NCI-H2107 (cell line): Measurements from ENCODE around the gene EGR4.
"Not testable (repeated sequence)": the region's sequence is repeated elsewhere in the genome, so short reads cannot be mapped to it uniquely, and the experiment has no call there.

Experiments used
- DNase-seq: peaks from one replicate; lab custom pipeline; 2025; lab: John Stamatoyannopoulos, UW

The EGR4 gene

GRCh38 chr2:73263540-73264331, 29.6 kb downstream of the EGR4 start:
- DNase-seq = no peak

- not testable (repeated sequence) for DNase-seq
Measured at GRCh38 chr2:73262691-73263429, 30.5 kb downstream of the EGR4 start.

- no peak for DNase-seq
Measured at GRCh38 chr2:73262108-73262651, 31.2 kb downstream of the EGR4 start.

GRCh38 chr2:73260338-73260984, 32.9 kb downstream of the EGR4 start:
- no peak for DNase-seq

DNA sequence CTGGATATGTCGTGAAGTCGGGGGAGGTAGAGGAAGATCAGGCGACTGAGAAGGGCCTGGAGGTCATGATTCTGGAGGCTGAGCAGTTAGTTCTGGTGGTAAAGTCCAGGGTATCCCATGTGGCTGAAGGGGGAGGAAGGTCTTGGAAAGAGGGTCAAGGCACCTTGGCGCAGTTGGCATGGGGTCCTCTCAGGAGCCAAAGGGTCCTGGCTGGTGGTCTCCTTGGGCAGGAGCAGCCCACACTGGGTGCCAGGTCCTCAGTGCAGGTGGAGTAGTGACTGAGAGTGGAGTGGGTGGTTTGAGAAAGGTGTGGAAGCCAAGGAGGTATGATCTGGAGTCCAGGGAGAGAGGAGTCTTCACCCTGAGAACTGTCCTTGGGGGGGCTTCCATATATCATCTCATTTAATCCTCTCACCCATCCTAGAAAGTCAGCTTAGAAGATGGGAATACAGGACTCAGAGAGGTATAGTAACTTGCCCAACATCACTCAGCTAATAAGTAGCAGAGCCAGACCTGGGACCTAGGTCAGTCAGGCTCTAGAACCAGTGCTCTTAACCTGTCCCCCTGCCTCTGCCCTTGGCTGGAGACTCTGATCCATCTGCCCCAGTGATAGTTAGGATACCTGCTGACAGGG, 33.5 kb downstream of the EGR4 start:
- no peak for DNase-seq

GRCh38 chr2:73259276-73259675, 34.1 kb downstream of the EGR4 start:
- no peak for DNase-seq

- no peak for DNase-seq
Measured at GRCh38 chr2:73258913-73259215, 34.5 kb downstream of the EGR4 start.

GRCh38 chr2:73258186-73258912, 35.0 kb downstream of the EGR4 start:
- no peak for DNase-seq

- DNase-seq = no peak
Measured at GRCh38 chr2:73257425-73258125, 35.8 kb downstream of the EGR4 start.

DNA sequence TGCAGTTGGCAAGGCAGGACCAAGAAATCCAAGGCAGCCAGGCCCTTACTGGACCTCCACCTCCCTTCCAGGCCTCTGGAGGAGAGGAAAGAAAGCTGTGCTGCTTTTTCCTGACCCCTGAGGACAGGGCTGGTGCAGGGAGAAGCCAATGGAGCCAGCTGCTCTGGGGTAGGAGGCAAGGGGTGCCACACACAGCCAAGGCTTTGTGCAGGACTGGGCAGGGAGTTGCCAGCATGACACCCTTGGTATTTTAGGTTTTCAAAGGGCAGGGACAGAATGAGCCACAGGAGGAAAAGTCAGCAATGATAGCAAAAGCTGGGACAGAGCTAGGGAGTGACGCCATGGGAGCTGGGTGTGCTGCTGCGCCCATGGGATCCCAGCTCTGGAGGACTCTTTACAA, 36.3 kb downstream of the EGR4 start:
- DNase-seq = no peak

DNA sequence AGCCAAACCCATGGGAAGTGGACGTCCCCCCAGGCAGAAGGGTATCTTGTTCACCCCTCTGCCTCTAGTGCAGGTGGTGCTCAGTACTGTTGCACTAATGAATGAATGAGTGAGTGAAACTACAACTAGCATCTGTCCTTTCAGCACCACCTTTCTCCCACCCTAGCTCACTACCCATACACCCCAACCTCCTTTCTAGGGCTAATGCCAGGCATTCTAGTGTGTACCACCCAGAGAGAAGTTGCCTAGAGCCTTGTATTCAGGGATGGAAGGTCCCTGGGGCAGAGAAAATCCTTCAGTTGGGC, 36.8 kb downstream of the EGR4 start:
- no peak for DNase-seq

- no peak for DNase-seq
Measured at GRCh38 chr2:73255907-73256617, 37.3 kb downstream of the EGR4 start.

DNA sequence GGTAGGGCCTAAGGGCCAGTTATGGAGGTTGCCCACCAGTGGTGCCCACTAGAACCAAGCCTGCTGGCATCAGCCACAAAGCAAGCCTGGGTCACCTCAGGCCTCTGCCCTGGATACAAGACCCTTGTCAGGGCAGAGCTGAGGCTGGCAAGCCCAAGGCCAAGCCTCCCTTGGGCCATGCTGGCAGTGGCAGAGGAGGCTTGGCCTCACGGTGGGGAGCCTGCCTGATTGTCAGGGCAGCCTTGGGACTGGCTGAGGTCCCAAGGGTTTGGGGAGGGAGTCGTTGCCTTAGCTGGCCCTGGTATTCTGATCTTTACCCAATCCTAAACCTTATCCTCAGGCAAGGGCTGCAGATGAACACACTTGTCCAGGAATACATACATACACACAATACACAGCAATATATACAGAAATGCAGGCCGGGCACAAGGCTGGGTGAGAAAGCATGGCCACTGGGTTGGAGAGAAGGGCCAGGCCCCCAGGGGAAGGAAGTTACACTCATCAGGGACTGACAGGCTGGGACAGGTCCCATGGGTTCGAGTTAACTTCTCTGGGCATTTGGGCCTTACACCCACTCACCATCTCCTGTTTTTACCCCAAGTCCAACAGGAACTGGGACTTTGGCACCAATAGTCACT, 38.2 kb downstream of the EGR4 start:
- no peak for DNase-seq

GRCh38 chr2:73254343-73255006, 38.9 kb downstream of the EGR4 start:
- DNase-seq = no peak

DNA sequence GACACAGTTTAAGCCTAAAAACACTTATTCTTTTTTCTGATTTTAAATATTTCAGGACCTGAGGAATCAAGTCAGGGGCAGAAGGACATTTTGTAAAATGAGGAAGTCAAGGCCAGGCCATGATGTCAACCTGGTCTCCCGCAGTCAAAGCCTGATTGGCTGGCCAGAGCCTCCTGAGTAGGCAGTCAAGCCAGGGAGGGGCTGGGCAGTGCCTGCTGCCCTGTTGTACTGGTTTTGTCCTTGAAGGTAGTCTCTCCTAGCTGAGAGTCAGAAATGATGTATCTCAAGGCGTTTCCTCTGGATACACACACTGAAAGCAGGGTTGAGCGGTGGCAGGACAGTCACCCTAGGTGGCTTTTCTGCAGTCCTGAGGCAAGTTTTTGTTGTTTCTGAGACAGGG, 39.4 kb downstream of the EGR4 start:
- no peak for DNase-seq

DNA sequence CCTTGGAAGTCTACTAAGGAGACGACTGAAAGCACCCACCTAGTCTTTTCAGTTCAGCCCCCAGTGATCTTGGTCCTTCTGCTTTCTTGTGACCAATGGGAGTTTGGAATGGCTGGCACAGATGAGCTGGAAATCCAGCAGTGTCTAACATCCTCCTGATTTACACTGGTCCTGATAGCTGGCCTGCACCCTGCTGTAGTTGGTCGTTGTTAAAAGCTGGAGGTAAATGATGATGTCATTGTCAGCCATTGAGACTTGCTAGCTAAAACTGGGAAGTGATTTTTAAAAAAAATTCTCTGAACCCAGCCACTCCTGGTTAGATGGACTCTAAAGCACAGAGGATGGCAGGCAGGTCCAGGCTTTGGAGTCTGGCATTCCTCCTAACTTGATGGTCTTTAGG, 39.9 kb downstream of the EGR4 start:
- DNase-seq = no peak

DNA sequence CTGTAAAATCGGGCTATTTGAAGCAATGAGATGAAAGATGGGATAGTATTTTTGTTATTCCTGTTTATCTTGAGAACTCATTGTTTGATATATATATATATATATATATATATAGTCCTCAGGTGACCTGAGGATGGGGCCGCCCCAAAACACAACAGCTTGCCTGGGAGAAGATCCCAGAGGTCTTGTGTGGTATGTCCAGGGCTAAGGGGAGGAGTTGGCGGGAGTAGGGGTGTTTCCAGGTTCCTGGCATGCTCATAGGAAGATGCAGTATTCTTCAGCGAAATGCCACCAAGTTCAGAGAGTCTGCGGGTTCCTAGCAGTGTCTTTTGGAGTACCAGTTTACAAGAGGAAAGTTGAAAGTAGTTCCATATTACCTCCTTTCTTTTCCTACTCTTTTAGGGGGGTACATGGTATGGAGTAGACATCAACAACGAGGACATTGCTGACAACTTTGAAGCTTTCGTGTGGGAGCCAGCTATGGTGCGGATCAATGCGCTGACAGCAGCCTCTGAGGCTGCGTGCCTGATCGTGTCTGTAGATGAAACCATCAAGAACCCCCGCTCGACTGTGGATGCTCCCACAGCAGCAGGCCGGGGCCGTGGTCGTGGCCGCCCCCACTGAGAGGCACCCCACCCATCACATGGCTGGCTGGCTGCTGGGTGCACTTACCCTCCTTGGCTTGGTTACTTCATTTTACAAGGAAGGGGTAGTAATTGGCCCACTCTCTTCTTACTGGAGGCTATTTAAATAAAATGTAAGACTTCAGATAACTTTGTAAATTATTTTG, 40.9 kb downstream of the EGR4 start:
- no peak for DNase-seq

- DNase-seq = no peak
Measured at GRCh38 chr2:73250872-73251846, 42.2 kb downstream of the EGR4 start.
